Glutamatergic neuron (in vitro differentiated cells): Measurements from ENCODE around the gene KREMEN2. TPM values are rescaled to one million over a fixed set of nuclear protein-coding genes. Genes with fewer than 3 reads are reported as not detected.

ENCODE experiments used
- DNase-seq: peaks from one replicate; pipeline ENCODE4 v3.0.0; 2022
- H3K27ac Mint-ChIP-seq: one replicate; pipeline ENCODE4 v1.8.0; 2020; ENCODE audit warnings: mild to moderate bottlenecking, mixed read lengths, inconsistent platforms; ENCODE audit not compliant: unreplicated experiment
- H3K27me3 Mint-ChIP-seq: one replicate; pipeline ENCODE4 v1.8.0; 2020; ENCODE audit warnings: mild to moderate bottlenecking, moderate library complexity, mixed read lengths, inconsistent platforms; ENCODE audit not compliant: unreplicated experiment
- H3K36me3 Mint-ChIP-seq: one replicate; pipeline ENCODE4 v1.8.0; 2020; ENCODE audit warnings: mild to moderate bottlenecking, mixed read lengths, inconsistent platforms; ENCODE audit not compliant: unreplicated experiment
- H3K4me1 Mint-ChIP-seq: one replicate; pipeline ENCODE4 v1.8.0; 2020; ENCODE audit warnings: mild to moderate bottlenecking, low read depth, mixed read lengths, inconsistent platforms; ENCODE audit not compliant: unreplicated experiment
- H3K4me3 Mint-ChIP-seq: one replicate; pipeline ENCODE4 v1.8.0; 2020; ENCODE audit warnings: mild to moderate bottlenecking, mixed read lengths, inconsistent platforms; ENCODE audit not compliant: unreplicated experiment
- H3K9me3 Mint-ChIP-seq: one replicate; pipeline ENCODE4 v1.8.0; 2020; ENCODE audit warnings: mild to moderate bottlenecking, moderate library complexity, mixed read lengths, inconsistent platforms; ENCODE audit not compliant: unreplicated experiment
- total RNA-seq: library from RNA; stranded (reverse); fragmentation: NEBNext Ultra II Directional; extraction: Animal tissue kit (Norgen Biotek cat#: 25700); gene quantifications from one replicate; pipeline ENCODE4 v1.2.1, GENCODE V29; 2021; ENCODE audit not compliant: unreplicated experiment
- TF ChIP-seq, protein P1 (sequence below): fragments of 200-600 bp; sonication (generic); IDR thresholded peaks from one replicate; pipeline ENCODE4 v1.5.0; 2021; ENCODE audit not compliant: partially characterized antibody, unreplicated experiment

The KREMEN2 gene
- total RNA-seq, 1 donor from 2014 or later, result 12.8 TPM

DNA sequence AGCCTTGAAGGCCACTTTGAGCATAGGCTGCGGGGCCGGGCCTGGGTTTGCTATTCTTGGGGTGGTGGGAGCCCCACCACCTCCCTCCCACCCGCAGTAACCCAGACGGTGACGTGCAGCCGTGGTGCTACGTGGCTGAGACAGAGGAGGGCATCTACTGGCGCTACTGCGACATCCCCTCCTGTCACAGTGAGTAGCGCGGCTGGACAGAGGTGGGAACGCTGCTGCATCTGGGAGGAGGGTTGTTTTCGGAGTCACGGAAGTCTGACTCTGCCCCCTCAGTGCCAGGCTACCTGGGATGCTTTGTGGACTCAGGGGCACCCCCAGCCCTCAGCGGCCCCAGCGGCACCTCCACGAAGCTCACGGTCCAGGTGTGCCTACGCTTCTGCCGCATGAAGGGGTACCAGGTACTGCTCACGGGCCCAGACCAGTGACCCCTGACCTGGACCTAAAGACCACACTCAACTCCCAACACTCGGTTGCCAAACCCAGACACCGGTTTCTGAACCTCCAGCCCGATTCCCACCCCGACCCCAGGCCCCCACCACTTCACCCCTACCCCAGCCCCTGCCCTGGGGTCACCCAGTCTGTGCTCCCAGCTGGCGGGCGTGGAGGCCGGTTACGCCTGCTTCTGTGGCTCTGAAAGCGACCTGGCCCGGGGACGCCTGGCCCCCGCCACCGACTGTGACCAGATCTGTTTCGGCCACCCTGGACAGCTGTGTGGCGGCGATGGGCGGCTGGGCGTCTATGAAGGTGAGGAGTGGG is 2.1 kb downstream of the KREMEN2 start:
- Mint-ChIP-seq H3K4me1 (peaks cover 8% of the 10 kb centered on the region), H3K9me3 (peaks cover 4% of the 10 kb centered on the region), H3K27ac (no peak overlapping the region), H3K27me3 (peaks cover 9% of the 10 kb centered on the region), H3K36me3 (no peaks in the 10 kb centered on the region), H3K4me3 (no peak overlapping the region)
- TF ChIP-seq, protein P1, sequence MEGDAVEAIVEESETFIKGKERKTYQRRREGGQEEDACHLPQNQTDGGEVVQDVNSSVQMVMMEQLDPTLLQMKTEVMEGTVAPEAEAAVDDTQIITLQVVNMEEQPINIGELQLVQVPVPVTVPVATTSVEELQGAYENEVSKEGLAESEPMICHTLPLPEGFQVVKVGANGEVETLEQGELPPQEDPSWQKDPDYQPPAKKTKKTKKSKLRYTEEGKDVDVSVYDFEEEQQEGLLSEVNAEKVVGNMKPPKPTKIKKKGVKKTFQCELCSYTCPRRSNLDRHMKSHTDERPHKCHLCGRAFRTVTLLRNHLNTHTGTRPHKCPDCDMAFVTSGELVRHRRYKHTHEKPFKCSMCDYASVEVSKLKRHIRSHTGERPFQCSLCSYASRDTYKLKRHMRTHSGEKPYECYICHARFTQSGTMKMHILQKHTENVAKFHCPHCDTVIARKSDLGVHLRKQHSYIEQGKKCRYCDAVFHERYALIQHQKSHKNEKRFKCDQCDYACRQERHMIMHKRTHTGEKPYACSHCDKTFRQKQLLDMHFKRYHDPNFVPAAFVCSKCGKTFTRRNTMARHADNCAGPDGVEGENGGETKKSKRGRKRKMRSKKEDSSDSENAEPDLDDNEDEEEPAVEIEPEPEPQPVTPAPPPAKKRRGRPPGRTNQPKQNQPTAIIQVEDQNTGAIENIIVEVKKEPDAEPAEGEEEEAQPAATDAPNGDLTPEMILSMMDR, result no peak
- no peak for DNase-seq

DNA sequence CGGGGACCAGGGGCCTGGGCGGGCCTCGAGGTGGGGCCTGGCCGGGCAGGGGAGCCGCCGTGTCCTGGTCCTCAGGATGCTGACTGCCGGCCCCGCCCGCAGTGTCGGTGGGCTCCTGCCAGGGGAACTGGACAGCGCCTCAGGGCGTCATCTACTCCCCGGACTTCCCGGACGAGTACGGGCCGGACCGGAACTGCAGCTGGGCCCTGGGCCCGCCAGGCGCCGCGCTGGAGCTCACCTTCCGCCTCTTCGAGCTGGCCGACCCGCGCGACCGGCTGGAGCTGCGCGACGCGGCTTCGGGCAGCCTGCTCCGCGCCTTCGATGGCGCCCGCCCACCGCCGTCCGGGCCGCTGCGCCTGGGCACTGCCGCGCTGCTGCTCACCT is 2.7 kb downstream of the KREMEN2 start:
- H3K36me3 Mint-ChIP-seq, result no peaks in the 10 kb centered on the region

DNA sequence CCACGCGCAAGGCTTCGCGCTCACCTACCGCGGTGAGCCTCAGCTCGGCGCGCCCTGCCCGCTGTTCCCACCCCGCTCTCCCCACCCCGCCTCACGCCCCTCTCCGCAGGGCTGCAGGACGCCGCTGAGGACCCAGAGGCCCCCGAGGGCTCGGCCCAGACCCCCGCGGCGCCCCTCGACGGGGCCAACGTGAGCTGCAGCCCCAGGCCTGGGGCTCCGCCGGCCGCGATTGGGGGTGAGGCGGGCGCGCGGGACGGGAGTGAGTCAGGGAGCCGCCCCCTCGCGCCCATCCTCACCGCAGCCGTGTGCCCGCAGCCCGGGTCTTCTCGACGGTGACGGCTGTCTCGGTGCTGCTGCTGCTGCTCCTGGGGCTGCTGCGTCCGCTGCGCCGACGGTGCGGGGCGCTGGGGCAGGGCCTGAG is 3.1 kb downstream of the KREMEN2 start:
- H3K4me1 Mint-ChIP-seq, result peaks cover 8% of the 10 kb centered on the region
- peaks cover 4% of the 10 kb centered on the region for H3K9me3 Mint-ChIP-seq
- no peak overlapping the region for H3K4me3 Mint-ChIP-seq
- DNase-seq, result no peak
- H3K27ac Mint-ChIP-seq, result no peak overlapping the region
- TF ChIP-seq, protein P1, result no peak
- no peaks in the 10 kb centered on the region for H3K36me3 Mint-ChIP-seq
- H3K27me3 Mint-ChIP-seq, result peaks cover 9% of the 10 kb centered on the region

More for the DNA sequence above, 2.7 kb downstream of the KREMEN2 start:
- H3K9me3 Mint-ChIP-seq, result peaks cover 4% of the 10 kb centered on the region
- H3K4me3 Mint-ChIP-seq, result no peak overlapping the region
- DNase-seq, result no peak
- TF ChIP-seq, protein P1, result no peak
- H3K27me3 Mint-ChIP-seq, result peaks cover 9% of the 10 kb centered on the region
- H3K4me1 Mint-ChIP-seq, result peaks cover 8% of the 10 kb centered on the region
- H3K27ac Mint-ChIP-seq, result no peak overlapping the region

DNA sequence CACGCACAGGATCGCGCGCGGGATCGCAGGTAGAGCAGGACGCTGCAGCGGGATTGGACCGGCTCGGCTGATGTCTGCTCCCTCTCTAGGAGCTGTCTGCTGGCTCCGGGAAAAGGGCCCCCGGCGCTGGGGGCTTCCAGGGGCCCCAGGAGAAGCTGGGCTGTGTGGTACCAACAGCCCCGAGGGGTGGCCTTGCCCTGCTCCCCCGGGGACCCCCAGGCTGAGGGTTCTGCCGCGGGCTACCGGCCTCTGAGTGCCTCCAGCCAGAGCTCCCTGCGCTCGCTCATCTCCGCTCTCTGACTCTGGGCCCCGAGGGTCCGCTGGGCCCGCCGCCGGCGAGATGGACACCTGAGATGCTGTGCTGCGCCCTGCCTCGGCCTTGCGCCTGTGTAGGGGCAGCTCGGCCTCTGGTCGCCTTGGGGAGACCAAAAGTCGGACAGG is 3.7 kb downstream of the KREMEN2 start:
- TF ChIP-seq, protein P1, result no peak
- Mint-ChIP-seq H3K4me1 (peaks cover 11% of the 10 kb centered on the region), H3K36me3 (no peaks in the 10 kb centered on the region), H3K4me3 (peak overlapping the region; percentile 83), H3K27me3 (peaks cover 9% of the 10 kb centered on the region), H3K27ac (peak overlapping the region; percentile 88), H3K9me3 (peaks cover 4% of the 10 kb centered on the region)
- peak; percentile 43 for DNase-seq

DNA sequence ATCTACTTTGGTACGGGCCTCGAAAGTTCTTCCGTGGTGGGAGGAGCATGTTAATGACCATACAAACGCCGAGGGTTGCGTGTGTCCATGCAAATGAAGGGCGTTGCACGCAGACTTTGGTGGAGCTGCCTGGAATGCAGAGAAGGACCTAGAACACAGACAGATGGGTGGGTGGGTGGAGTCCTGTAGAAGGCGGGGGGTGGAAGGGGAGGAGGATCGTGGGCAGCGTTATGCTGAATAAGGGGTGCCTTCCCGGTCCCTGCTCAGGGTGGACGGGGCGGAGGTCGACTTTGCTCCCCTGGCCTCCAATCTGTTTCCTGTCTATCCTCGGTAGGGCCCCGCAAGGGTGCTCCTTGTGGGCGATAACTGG is 4.3 kb downstream of the KREMEN2 start:
- peak overlapping the region; percentile 83 for H3K4me3 Mint-ChIP-seq

More for the DNA sequence above, 4.3 kb downstream of the KREMEN2 start:
- TF ChIP-seq, protein P1, result no peak
- peaks cover 11% of the 10 kb centered on the region for H3K4me1 Mint-ChIP-seq
- peaks cover 4% of the 10 kb centered on the region for H3K9me3 Mint-ChIP-seq
- H3K36me3 Mint-ChIP-seq, result no peaks in the 10 kb centered on the region
- peak overlapping the region; percentile 88 for H3K27ac Mint-ChIP-seq
- DNase-seq, result peak; percentile 51
- H3K27me3 Mint-ChIP-seq, result peaks cover 9% of the 10 kb centered on the region
